Measurements from ENCODE around the gene AARS2.

Gene AARS2

GRCh38 chr6:44300292-44300823, 12.8 kb downstream of the AARS2 start:
- DNase-seq (ENCODE audit: low spot score), result no peak

GRCh38 chr6:44298864-44299263, 14.3 kb downstream of the AARS2 start:
- DNase-seq (ENCODE audit: low spot score), result no peak

- no peak for DNase-seq (ENCODE audit: low spot score)
Observed at GRCh38 chr6:44298055-44298803, 14.9 kb downstream of the AARS2 start.

GRCh38 chr6:44297063-44298038, 15.8 kb downstream of the AARS2 start:
- DNase-seq (ENCODE audit: low spot score), result peak; percentile 47

- DNase-seq (ENCODE audit: low spot score), result no peak
Observed at GRCh38 chr6:44294832-44295791, 18.0 kb downstream of the AARS2 start.

GRCh38 chr6:44292661-44293365, 20.3 kb downstream of the AARS2 start:
- DNase-seq (ENCODE audit: low spot score), result no peak

- DNase-seq (ENCODE audit: low spot score), result no peak
Observed at GRCh38 chr6:44291841-44292240, 21.3 kb downstream of the AARS2 start.

GRCh38 chr6:44289726-44290260, 23.4 kb downstream of the AARS2 start:
- DNase-seq (ENCODE audit: low spot score), result no peak

GRCh38 chr6:44286747-44287146, 26.4 kb downstream of the AARS2 start:
- DNase-seq (ENCODE audit: low spot score), result no peak

GRCh38 chr6:44286285-44286565, 26.9 kb downstream of the AARS2 start:
- no peak for DNase-seq (ENCODE audit: low spot score)

- no peak for DNase-seq (ENCODE audit: low spot score)
Observed at GRCh38 chr6:44285552-44286284, 27.4 kb downstream of the AARS2 start.

GRCh38 chr6:44284867-44285266, 28.3 kb downstream of the AARS2 start:
- no peak for DNase-seq (ENCODE audit: low spot score)

GRCh38 chr6:44284121-44284520, 29.0 kb downstream of the AARS2 start:
- no peak for DNase-seq (ENCODE audit: low spot score)

- DNase-seq (ENCODE audit: low spot score), result no peak
Observed at GRCh38 chr6:44278774-44279697, 34.1 kb downstream of the AARS2 start.

- no peak for DNase-seq (ENCODE audit: low spot score)
Observed at GRCh38 chr6:44278315-44278714, 34.8 kb downstream of the AARS2 start.

GRCh38 chr6:44277763-44278162, 35.4 kb downstream of the AARS2 start:
- no peak for DNase-seq (ENCODE audit: low spot score)

GRCh38 chr6:44276667-44277640, 36.2 kb downstream of the AARS2 start:
- no peak for DNase-seq (ENCODE audit: low spot score)
